ENCODE results near the gene EPHA6.

EPHA6 gene

DNA sequence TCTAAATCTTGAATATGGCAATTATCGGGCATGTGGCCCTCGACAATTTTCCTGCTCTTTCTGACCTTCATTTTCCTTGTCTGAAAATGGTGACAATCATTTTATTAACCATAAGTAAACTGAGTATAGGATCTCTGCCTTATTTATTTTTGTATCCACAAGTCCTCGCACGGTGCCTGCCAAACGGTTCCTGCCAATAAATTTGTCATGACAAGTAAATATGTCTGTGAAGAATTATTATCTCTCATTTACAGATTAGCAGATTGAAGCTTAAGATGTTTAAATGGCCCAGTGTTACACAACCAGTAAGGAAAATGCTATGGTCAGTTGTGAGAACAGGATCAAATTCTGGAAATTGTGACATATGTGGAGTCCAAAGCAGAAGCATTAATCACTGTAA, 884.3 kb downstream of the EPHA6 start:
- TF ChIP-seq, protein P1, sequence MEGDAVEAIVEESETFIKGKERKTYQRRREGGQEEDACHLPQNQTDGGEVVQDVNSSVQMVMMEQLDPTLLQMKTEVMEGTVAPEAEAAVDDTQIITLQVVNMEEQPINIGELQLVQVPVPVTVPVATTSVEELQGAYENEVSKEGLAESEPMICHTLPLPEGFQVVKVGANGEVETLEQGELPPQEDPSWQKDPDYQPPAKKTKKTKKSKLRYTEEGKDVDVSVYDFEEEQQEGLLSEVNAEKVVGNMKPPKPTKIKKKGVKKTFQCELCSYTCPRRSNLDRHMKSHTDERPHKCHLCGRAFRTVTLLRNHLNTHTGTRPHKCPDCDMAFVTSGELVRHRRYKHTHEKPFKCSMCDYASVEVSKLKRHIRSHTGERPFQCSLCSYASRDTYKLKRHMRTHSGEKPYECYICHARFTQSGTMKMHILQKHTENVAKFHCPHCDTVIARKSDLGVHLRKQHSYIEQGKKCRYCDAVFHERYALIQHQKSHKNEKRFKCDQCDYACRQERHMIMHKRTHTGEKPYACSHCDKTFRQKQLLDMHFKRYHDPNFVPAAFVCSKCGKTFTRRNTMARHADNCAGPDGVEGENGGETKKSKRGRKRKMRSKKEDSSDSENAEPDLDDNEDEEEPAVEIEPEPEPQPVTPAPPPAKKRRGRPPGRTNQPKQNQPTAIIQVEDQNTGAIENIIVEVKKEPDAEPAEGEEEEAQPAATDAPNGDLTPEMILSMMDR (IDR thresholded peaks at IDR 0.05; ENCODE audit: low read length, missing control alignments), result no peak
- no peak overlapping the region for H3K4me3 ChIP-seq (replicated peaks; ENCODE audit: low read depth, low read length)

GRCh38 chr3:97699889-97700288, 885.5 kb downstream of the EPHA6 start:
- no peak for DNase-seq (ENCODE audit: low read depth)
- no peak overlapping the region for H3K4me3 ChIP-seq (replicated peaks; ENCODE audit: low read depth, low read length)
- TF ChIP-seq, protein P1 (IDR thresholded peaks at IDR 0.05; ENCODE audit: low read length, missing control alignments), result no peak

More for the DNA sequence above, 884.3 kb downstream of the EPHA6 start:
- no peak for DNase-seq (ENCODE audit: low read depth)

DNA sequence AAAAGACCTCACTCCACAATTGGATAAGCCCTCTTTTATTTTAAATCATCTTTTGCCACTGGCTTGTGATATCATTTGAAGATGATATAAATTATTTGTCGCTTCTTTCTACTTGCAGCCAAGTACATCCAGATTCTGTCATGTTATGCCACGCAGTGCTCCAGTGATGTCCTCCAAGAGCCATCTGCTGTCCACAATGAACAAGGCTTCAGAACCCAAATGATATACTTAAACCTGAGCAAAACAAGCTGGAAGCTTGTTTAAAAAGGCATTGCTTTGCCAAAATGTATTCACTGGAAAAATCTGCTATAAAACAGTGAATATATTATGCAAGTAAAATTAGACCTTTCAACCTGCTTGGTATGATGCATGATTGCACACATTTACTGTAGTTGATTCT, 891.4 kb downstream of the EPHA6 start:
- TF ChIP-seq, protein P1 (IDR thresholded peaks at IDR 0.05; ENCODE audit: low read length, missing control alignments), result no peak
- no peak overlapping the region for H3K4me3 ChIP-seq (replicated peaks; ENCODE audit: low read depth, low read length)
- no peak for DNase-seq (ENCODE audit: low read depth)

- TF ChIP-seq, protein P1 (IDR thresholded peaks at IDR 0.05; ENCODE audit: low read length, missing control alignments), result no peak
- no peak for DNase-seq (ENCODE audit: low read depth)
- no peak overlapping the region for H3K4me3 ChIP-seq (replicated peaks; ENCODE audit: low read depth, low read length)
Measured at GRCh38 chr3:97706226-97706625, 891.8 kb downstream of the EPHA6 start.

- DNase-seq (ENCODE audit: low read depth), result no peak
- TF ChIP-seq, protein P1 (IDR thresholded peaks at IDR 0.05; ENCODE audit: low read length, missing control alignments), result no peak
- no peak overlapping the region for H3K4me3 ChIP-seq (replicated peaks; ENCODE audit: low read depth, low read length)
Measured at GRCh38 chr3:97711654-97712053, 897.3 kb downstream of the EPHA6 start.

- no peak for DNase-seq (ENCODE audit: low read depth)
- H3K4me3 ChIP-seq (replicated peaks; ENCODE audit: low read depth, low read length), result no peak overlapping the region
- TF ChIP-seq, protein P1 (IDR thresholded peaks at IDR 0.05; ENCODE audit: low read length, missing control alignments), result no peak
Measured at GRCh38 chr3:97712919-97713318, 898.5 kb downstream of the EPHA6 start.

DNA sequence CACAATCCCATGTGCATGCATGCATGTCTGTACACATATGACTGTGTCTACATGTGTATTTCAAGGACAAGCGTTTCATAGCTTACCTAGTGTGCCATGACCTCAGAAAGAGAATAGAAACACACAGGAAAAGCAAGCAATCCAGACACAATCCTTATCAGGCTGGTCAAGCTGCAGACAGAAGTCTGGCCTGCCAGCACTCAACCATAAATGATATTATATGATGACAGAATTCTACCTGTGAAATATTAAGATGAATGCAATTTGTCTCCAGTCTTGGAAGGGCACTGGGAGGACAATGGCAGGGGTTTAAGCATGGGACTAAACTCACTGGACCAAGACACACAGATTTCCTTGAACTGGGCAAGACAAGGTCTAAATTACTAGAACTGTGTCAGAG, 899.2 kb downstream of the EPHA6 start:
- no peak overlapping the region for H3K4me3 ChIP-seq (replicated peaks; ENCODE audit: low read depth, low read length)
- TF ChIP-seq, protein P1 (IDR thresholded peaks at IDR 0.05; ENCODE audit: low read length, missing control alignments), result no peak
- DNase-seq (ENCODE audit: low read depth), result no peak

Measured in fibroblast of pulmonary artery (primary cell).